Stimulated activated CD8-positive, alpha-beta memory T cell treated with anti-CD3 and anti-CD28 coated beads, Interleukin-4, amount 100 ng/mL, for 1 hour (primary cell): Measurements from ENCODE around the gene DDX11.
"Not testable (repeated sequence)": the region's sequence is repeated elsewhere in the genome, so short reads cannot be mapped to it uniquely, and the experiment has no call there.

ENCODE experiments used
- DNase-seq, 2 donors: peaks; one replicate each; pipeline ENCODE4 v3.0.0-alpha.2; 2020; ENCODE audit warnings: low read depth in 2 of 2, low spot score in 1 of 2

Gene DDX11

DNA sequence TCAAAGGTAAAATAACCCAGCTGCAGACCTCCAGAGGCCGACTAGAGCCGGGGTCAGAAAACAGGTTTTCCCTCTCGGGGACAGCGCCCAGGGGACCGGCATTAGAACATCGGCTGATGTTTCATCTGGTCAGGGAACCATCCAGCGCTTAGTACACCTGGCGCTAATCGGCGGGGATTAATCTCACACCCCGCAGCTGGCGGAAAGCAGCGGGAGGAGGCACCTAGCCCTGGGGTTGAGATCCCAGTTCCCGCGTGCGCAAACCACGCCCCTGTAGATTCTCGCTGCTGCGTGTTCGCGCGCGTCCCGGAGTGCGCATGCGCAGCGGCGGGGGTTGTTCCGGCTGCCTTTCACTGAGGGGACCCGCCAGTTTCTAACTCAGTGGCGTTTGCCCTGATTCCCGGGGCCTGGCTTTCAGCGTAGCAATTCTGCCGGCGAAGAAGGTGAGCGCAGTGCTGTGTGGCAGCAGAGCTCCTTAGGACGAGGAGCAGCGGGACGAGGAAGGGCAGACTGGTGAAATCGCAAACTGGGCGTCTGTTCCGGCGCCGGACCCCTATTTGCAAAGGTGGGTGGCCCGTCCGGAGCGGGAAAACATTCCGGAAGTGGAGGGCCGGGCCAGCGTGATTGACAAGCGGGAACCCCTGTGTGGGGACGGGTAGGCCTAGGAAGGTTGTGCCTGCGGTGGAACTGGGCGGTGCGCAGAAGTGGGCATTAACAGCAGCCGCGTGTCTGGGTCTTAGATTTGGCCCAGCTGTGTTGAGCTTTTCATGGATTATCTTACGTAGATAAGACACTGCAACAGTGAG is at the start of gene DDX11:
TSS of gene DDX11 (plus strand) at position 334 of the 806 bp plus-strand sequence. CDS start 4,534 bp downstream, outside the sequence.
- DNase-seq = peak; percentile 83

DNA sequence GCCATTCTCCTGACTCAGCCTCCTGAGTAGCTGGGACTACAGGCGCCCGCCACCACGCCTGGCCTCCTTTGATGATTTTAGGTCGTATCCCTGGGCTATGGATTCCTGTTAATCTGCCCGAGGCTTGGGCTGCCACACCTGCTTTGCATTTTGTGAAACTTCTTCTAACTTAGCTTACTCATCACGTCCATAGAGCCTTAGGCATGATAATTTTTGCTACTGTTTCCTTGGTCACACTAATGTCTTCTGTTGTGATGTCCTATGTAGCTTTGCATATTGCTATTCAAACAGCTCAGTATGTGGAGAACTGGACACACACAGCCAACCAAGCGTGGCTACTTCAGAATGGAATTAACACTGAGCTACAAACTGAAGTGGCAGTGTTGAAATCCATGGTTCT is 47.5 kb upstream of the DDX11 start:
- DNase-seq = no peak

DNA sequence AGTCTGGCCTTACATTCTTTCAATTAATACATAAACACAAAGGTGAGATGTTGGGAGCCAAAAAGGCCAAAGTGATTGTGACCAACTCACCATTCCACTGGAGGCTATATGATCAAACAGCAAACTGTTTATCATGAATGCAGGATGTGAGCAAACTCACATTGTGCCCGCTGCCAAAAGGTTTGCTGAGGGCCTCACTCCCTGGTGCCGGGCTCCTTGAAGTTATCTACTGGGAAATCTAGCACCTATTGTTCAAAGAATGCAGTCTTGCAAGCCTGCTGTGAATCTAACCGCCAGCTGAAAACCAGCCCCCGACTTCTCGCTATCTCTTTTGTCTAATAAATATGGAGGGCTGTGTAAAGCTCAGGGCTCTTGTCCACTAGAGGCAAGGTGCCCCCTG is 46.7 kb upstream of the DDX11 start:
- DNase-seq = not testable (repeated sequence)

DNA sequence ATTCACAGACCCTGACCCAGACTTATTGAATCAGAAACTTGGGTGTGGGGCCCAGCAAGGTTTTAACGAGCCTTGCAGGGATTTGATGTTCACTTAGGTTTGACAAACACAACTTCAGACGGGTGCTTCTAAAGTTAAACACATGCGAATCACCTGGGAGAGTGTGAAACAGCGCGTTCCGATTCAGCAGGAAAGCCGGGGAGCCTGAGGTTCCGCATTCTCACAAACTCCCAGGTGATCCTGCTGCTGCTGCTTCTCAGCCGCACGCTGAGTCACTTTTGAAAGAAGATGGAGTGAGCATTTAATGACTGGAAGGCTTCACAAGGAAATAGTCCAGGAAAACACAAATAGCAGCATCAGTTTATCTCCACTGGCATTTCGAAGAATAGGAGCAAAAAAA is 44.2 kb upstream of the DDX11 start:
- no peak for DNase-seq

DNA sequence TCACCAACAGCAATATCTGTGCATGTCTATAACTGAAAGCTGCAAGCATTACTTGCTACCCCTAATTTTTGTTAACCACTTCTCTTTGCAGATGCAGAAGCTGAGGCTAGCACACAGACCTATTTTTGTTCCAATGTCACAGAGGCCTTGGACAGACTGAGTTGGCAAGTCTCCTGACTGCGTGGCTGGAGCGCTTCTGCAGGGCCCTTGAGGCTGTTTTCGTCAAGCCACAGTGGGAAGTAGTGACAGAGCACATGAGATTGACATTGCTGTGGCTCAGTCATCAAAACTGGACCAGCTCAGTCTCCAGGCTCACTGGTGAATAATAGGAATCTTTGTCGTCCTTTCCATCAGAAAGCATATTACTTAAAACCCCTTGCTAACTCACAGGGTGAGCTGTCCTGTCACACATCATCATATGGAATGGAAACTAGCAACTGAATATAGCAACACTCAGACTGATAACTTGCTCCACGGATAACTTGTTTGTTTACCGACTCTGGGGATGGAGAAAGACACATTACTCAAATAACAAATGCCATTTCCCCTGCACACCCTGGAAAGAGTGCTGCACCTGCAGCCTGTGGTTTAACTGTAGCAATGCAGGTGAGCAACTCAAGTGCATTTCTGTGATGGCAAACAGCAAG is 43.6 kb upstream of the DDX11 start:
- DNase-seq = no peak

DNA sequence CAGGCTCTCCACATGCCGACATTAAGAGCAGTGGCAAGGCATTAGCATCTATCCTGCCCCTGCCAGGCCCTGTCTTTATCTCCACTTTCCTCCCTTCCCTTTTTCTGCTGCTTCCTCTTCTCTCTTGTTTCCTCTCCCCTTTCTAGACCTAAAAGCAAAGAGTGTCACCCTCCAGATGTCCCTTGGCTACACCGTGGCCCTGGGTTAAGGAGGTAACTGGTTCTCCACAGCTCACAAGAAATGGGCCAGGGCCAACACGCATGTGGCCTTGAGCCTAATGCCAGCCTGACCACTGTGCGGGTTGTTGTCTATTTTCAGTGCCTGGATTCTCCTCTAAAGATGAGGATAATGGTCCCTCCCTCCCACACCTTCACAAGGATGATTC is 41.7 kb upstream of the DDX11 start:
- no peak for DNase-seq

DNA sequence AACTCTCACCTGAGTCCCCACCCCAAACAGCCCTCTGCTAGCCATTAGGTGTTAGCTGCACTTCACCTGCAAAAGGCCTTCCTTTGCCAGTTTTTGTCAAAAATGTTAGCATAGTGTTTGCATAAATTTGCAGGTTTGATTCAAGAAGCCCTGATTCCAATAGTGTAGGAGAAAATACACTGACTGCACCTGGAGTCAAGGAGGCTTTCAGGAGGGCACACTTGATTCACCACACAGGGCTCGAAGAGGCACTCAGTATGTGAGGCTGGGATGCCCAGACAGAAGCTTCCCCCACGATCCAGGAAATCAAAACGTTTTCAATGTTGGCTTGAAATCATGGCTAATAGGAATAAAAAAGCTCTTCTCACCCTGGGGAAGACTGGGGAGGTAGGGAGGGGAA is 40.5 kb upstream of the DDX11 start:
- no peak for DNase-seq

DNA sequence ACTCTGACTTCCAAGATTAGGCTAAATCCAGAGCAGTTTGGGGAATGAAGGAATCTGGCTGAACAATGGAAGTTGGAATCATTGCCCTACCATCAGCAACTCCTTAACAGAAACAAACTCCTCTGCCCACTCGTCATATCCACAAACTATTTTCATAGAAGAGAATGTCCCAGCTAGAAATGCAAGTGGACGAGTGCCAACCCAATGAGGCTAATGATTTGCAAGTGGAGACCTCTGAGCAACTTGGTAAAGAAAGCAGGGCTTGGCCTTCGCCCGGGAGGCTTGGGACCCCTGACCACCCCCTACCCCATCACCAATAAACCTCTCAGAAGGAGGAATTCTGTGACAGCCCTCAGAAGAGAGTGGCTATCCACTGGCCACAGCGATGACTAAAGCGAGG is 40.0 kb upstream of the DDX11 start:
- DNase-seq = no peak

DNA sequence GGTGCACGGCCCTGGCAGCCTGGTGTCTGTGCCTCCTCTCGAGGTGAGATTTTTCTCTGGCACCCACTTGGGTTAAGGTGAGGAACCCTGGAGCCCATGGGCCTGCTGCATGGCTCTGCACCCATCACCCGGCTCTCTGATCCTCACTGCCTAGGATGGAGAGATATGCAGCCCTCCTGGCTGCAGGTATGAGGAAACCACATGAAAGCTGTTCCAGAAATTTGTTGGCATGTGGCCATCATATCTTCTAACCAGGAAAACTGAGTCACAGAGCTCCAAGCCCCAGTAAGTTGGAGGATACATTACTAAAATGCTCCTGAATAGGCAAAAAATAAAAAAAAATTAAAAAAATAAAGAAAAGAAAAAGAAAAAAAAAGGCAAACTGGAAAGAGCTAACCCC is 39.3 kb upstream of the DDX11 start:
- no peak for DNase-seq

DNA sequence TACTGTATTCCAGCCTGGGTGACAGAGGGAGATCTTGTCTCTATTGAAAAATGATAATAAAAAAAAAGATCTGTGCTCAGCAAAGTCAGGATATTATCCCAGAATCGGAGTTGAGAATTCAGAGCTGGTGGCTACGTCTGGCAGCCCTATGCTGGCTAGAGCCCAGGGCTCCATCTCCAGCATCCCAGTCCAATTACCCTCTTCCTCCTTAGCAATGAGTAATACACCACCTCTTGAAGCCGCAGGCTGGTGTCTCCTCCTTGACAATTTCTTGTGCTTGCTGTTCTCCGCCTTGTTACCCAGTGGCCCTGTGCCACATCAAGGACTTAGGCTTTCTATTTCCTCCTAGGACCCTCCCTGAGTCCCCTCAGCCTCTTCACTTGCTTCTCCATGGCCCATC is 38.4 kb upstream of the DDX11 start:
- no peak for DNase-seq

DNA sequence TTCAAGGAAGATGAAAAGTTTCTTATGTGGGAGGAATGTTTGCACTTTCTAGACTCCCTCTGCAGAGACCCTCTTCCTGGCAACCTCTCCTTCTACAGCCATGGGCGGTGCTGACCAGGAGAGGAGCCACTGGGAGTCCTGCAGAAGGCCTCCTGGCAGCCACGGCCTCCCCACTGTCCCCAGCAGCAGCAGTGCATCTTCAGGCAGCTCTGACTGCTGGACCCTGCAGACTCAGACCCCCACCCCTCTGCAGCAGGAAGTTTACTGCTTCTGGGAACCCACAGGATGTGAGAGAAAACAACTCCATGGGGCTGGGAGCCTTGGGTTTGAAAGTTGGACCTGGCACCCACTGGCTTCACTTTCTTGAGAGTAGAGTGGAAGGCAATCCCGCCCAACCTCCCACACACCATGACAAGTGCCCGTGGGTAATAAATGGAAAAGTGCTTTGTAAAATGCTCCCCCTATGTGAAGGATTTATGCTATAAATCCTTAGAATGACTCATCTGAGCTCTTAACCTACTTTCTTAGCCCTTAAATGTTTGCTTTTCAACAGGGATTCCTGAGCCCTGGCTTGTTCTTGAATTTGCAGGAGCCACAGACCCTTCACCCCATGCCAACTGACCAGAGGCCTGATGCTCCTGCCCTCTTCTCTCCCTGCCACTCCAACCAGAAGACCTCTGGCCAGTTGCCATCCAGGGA is 37.5 kb upstream of the DDX11 start:
- DNase-seq = no peak

DNA sequence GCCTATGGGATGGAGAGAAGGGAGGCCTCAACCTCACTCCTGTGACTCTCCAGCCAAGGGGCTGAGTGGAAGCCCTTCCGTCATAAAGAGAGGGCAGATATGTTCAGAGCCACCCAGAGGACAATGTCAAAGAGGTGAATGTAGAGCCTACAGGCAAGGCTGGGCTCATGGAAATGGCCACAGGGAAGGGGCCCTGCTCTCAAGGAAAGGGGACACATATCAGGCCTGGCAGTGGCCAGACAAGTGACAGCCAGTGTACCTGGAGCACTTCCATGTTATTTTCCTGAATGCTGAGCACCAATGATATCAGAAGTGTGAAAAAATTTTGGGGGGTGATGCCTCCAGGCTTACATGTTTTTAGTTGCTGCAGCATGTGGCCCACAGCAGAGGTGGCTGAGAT is 36.6 kb upstream of the DDX11 start:
- no peak for DNase-seq

DNA sequence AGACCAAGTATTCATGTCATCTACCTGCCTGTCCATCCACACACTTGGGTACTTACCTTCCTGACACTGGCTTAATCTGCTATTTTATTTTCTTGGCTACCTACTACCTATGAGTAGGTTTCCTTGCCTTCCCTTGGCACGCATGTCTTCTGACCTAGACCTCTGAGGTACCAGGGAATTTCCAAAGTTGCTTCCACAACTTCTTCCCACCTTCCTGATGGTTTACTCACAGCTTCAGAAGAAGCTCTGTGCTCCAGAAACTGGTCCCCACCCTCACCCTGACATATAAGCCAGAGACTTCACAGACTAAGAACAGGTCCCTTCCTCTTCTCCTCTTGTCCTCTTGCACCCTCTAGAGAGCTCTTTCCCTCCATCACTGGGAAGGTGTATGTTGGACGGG is 35.7 kb upstream of the DDX11 start:
- DNase-seq = no peak

DNA sequence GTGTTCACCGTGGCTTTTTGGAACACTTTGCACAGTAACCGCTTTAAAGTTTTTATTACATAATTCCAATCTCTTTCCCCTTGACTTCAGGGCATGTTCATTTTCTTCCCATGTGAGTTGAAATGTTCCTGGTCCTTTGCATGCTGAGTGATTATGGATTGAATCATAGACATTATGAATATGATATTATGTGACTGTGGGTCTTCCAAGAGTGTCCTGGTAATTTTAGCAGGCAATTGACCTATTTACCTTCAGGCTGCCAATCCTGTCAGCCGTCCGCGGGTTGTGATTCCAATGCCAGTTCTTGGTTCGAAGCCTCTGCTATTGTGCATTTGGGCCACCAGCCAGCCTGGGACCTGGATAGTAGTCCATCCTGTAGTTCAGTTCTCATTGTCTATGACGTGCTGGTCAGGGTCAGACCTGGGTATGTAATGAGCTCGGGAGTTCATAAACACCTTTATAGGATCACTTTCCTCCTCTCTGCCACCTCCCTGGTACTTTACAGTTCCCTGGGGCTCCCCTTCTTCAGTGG is 32.6 kb upstream of the DDX11 start:
- no peak for DNase-seq

DNA sequence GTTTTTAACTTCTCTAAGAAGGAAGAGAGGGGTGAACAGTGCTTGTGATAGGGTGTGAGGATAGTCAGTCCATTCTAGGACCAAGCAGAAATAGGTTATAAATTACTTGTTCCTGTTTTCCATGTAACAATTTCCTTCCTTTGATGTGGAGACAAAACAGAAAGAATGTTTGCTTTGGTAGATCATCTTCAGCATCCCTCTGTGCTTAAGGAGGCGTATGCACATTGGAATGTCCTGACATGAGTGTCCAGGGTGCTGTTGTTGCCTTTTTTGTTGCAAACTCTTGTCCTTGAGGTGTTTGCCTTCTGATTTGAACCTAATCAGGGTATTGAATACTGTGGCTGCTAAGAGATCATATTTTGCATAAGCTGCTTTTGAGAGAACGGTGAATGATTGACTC is 23.5 kb upstream of the DDX11 start:
- DNase-seq = not testable (repeated sequence)

DNA sequence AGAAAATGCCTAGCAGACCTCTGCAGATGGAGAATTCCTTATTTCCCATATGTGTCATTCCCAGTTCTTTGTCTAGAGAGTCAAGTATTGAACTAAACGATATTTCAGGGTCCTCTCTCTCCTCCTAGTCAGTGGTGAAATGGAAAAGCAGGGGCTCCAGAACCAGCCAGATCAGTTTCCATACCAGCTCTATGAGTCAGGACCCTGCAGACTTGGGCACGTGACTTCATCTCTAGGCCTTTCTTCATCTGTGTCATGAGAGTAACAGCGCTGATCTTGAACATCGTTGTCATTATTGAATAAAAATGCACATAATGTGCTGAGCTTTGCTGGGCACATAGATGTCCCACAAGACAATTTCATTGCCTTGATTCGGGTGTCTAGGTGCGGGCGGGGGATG is 23.1 kb upstream of the DDX11 start:
- DNase-seq = not testable (repeated sequence)

DNA sequence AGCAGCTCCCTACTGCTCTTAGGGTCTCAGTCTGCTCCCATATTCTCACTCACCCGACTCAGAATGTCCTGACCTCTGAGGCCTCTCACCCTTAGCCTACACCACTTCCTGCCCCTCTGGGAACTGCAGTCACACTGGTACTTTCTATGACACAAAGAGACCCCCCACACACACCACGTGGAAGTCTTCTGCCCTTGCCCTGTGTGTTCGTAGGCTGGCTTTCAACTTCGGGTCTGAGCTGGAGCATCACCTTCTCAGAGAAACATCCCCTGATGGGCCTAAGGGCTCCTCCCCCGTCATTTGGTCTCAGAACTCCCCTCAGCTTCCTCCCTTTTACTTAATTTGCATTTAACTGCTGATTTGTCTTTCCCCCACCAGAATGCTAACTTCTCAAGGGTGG is 22.0 kb upstream of the DDX11 start:
- DNase-seq = not testable (repeated sequence)

DNA sequence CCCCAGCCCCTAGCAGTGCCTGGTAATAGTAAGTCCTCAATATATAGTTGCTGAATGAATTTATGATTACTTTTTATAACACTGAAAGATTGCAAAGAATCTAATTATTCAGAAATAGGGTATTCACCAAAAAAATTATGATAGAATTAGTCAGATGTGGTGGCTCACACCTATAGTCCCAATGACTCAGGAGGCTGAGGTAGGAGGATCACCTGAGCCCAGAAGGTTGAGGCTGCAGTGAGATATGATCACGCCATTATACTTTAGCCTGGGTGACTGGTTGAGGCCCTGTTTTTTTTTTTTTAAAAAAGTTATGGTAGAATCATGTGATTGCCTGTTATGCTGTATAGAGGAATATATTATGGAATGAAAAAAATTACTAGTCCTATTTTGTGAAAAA is 21.5 kb upstream of the DDX11 start:
- not testable (repeated sequence) for DNase-seq

DNA sequence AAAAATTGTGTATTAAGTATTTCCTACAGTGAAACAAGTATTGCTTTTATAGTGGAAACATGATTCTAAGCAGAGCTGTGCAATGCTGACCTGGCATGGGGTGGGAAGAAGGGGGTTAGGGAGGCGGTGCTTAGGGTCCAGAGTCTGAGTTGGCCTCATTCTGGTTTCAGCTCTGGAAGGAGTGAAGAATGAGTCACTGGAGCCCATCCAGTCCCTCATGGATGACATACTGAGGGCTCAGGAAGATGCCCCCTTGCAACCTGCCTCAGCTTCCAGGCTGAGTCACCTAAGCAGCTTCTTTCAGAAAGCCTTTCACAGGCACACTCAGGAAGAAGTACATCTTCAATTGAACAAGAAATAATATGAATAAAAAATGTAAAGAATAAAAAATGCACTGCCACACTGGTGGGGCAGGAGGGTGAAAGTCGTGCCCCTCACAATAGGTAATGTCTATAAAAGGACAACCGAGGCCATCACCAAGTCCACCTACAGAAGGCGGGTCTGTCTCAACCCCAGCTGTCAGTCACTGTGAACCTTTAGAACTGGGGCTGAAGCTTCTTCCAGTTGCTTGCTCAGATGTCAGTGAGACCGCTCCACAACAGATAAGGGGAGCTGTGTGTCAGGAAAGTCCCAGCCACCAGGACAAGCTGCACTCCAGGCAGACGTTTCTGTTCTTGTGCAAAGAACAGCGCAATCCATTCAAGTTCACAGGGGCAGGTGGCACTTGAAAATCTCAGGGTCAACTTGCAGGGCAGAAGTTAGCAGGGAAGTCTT is 20.8 kb upstream of the DDX11 start:
- DNase-seq = not testable (repeated sequence)

DNA sequence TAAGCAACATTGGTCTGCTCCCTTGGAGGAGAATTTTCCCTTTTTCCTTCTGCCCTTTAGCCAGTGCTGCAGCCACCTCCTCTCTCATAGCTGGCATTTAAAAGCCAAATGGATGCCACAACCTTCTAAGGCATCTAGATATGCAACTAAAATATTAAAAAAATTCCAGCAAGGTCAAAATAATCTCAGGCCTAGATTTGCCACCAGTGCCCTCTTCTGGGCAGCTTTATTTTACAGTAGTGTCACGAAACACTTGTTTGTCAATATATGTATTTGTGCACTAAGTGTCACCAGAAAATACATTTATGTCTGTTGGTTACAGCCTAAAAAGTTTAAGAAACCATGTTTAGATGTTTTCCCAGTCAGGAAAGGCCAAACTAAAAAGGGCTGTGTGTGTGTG is 19.7 kb upstream of the DDX11 start:
- not testable (repeated sequence) for DNase-seq

DNA sequence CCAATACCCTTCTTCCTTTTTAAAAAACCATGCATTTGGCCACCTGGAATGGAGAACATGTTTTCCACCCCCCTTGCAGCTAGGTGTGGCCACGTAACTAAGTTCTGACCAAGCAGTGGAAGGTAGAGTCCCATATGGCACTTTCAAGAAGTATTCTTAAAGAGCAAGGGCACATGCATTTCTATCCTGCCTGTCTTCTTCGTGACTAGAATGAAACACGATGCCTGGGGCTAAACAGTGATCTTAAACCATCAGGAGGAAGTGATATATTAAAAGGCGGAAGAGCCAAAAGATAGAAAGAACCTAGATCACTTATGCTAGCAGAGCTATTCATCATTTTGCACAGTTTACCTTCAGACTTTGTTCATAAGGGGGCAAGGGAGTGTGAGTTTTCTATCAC is 16.0 kb upstream of the DDX11 start:
- no peak for DNase-seq
